C4-2B (cell line): ENCODE measurements around the gene C10orf90.
A peak's percentile ranks its signal among the peaks of the same experiment; 100 is the strongest.
"Not testable (repeated sequence)": the region's sequence is repeated elsewhere in the genome, so short reads cannot be mapped to it uniquely, and the experiment has no call there.

ENCODE experiments used
- H3K27ac ChIP-seq: fragments of 450-650 bp; 2 replicates; pipeline ENCODE4 v1.5.1; 2017
- ZFX ChIP-seq: fragments of 450-650 bp; IDR thresholded peaks from 2 replicates; pipeline ENCODE4 v1.6.1; 2017
- TF ChIP-seq, protein P1 (sequence below): fragments of 450-650 bp; conservative IDR thresholded peaks from 2 replicates; pipeline ENCODE4 v1.5.1; 2017; ENCODE audit warnings: mild to moderate bottlenecking

C10orf90 gene

DNA sequence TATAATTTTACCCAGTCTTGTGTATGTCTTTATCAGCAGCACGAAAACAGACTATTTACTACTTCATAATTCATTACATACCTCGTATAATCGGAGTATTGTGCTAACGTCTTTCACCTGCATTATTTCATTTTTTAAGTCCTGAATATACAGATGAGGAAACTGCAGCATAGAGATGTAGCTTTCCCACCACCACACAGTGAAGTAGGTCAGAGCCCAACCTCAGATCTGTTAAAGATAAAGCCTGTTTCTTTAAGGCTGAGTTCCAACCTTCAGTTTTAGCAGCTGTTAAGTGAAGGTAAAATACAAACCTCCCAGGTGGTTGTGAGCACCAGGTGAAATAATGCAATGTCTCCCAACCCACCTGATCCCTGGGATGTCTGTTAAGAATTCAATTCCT lies 280.2 kb downstream of the C10orf90 start:
- H3K27ac ChIP-seq = no peak overlapping the region

DNA sequence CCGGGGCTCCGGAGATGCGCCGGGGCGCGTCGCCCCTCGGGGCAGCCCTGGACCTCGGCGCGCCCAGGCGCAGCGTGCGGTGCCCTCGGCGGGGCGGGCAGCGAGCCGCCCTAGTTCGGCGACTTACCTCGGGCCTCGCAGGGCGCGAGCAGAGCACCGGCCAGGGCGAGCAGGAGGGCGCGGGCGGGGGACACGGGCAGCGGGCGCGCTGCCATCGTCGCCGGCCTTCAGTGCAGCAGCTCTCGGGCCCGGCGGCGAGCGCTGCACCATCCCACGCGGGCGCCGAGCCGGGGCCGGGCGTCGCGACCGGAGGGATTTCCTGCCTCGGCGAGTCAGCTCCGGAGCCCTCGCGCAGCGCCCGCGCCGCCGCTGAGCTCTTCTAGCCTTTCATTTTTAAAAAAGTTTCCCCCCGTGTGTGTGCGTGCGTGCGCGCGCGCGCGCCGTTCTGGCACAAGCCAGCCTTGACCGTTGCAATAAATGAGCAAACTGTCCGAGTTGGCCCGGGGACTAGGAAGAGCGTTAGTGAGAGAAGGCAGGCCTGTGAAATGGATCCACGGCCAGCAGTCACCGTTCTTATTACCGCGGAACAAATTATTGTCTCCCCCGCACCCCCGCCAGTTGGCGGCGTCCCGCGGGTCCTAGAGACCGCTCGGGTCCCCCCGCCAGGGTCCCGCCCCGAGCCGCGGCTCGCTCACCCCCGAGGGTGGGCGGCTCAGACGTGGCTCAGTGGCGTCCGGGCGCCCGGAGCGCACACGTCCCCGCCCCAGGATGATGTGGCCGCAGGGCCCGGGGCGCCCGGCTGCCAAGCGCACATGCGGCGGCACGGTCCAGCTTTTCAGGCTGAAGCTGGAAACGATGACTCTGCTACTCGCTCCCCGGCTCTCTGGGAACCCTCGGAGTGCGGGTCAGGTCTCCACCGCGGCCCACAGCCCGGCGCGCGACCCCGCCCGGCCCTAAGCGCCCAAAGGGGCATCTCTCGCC lies 282.3 kb downstream of the C10orf90 start, which contains the start of gene ADAM12:
Gene ADAM12, minus strand, starts transcription at position 547 of the 981 bp plus-strand sequence. Its CDS starts 332 bp downstream, at position 215.
- H3K27ac ChIP-seq = no peak within 1 kb of the TSS
- TF ChIP-seq, protein P1, sequence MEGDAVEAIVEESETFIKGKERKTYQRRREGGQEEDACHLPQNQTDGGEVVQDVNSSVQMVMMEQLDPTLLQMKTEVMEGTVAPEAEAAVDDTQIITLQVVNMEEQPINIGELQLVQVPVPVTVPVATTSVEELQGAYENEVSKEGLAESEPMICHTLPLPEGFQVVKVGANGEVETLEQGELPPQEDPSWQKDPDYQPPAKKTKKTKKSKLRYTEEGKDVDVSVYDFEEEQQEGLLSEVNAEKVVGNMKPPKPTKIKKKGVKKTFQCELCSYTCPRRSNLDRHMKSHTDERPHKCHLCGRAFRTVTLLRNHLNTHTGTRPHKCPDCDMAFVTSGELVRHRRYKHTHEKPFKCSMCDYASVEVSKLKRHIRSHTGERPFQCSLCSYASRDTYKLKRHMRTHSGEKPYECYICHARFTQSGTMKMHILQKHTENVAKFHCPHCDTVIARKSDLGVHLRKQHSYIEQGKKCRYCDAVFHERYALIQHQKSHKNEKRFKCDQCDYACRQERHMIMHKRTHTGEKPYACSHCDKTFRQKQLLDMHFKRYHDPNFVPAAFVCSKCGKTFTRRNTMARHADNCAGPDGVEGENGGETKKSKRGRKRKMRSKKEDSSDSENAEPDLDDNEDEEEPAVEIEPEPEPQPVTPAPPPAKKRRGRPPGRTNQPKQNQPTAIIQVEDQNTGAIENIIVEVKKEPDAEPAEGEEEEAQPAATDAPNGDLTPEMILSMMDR = no peak
- no peak for TF ChIP-seq ZFX

More for the DNA sequence above, 280.2 kb downstream of the C10orf90 start:
- no peak for TF ChIP-seq ZFX
- TF ChIP-seq, protein P1 = no peak

DNA sequence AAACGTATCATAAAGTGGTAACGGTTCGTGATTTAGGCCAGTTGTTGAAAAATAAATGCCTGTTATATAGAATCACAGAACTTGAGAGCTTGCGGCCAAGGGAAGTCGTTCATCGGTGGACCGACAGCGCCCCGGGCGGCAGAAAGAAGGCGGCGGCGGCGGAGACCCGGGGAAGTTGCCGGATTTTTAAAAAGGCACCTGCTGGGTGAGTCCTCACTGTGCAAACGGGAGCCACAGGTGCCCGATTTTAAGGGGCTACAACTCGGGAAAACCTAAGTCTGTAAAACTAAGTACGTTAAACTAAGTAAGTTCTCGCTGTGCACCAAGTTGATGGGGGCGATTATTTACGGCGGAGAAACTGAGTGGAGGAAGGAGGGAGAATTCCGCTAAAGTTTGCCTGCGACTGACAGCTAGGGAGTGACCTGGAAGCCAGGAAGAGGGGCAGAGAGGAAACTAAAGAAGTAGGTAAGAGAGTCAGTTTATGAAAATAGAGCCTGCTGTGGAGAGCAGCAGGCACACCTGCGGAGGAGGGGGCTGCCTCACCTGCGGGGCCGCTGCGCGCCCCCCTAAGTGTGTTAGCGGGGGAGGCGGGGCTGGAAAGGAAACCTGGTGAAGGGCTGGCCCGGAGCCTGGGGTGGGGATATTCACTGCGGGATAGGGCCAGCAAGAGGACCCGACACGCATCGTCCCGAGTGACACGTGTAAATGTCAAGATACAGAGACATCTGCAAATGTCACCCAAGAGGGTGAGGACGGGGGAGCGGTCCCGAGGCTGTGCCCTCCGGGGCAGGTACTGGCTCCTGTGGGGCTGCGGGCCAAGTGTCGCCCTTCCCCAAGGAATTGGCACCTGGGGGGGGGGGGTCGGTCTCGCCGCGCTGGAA lies 283.2 kb downstream of the C10orf90 start:
- no peak for TF ChIP-seq ZFX
- TF ChIP-seq, protein P1 = peak; percentile 96
- no peak overlapping the region for H3K27ac ChIP-seq

DNA sequence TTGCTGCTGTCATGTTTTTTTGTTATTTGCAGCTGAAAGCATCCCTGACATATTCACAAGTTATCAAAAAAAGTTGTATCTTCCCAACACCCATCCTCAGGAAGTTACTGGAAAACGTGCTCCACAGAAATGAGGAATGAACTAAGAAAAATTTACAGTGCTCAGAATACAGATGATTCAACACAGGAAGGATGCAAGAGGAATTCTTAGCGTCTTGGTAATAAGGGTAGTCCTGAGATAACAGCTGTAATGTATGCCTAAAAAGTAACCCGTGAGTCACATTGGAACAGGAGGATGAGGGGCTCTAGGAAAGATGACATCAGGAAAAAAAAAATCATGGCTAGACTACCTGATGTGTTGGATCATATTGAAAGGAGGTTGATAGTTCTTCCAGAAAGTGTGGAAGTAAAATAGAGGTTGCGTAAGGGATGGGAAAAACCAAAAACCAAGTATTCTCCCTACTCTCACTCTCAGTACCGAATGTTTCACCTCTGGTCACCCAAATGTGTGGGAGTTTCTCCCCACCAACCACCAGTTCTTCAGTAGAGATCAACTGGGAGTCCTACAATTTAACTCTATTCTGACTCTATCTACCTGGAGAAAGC lies 286.1 kb downstream of the C10orf90 start:
- no peak for TF ChIP-seq ZFX
- TF ChIP-seq, protein P1 = no peak
- no peak overlapping the region for H3K27ac ChIP-seq

DNA sequence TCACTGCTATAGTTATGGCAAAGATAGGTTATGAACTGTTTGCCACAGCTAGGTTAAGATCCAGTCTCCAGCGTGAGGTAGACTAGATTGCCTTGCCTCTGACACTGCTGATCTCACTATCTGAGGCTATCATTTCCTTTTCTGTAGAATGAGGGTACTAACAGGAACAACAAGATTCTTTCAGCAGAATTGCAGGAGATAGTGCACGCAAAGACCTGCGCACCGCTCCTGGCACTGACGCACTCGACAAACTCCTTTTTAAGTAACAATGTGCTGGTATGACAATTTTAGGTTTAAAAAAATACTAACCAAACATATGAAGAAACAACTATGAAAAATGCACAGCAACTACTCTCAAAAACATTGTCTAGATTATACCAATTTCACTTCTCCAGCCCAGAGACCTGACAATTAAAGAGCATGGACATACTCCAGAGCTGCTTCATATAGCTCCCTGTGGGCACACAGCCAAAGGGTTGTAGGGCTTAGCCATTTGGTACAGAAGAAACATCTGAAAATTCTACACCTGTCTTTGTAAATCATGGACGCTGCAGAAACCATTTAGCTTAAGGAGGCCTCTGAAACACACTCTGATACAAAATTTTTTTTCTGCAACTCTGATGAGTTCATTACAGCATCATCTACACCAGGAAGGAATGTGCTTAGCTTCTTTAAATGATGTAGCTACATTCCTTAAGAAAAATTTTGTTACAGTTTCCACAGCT lies 290.0 kb downstream of the C10orf90 start:
- no peak overlapping the region for H3K27ac ChIP-seq
- TF ChIP-seq, protein P1 = no peak
- no peak for TF ChIP-seq ZFX

DNA sequence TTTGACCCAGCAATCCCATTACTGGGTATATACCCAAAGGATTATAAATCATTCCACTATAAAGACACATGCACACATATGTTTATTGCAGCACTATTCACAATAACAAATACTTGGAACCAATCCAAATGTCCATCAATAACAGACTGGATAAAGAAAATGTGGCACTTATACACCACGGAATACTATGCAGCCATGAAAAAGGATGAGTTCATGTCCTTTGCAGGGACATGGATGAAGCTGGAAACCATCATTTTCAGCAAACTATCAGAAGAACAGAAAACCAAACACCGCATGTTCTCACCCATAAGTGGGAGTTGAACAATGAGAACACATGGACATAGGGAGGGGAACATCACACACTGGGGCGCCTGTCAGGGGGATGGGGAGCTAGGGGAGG lies 291.3 kb downstream of the C10orf90 start:
- not testable (repeated sequence) for H3K27ac ChIP-seq

DNA sequence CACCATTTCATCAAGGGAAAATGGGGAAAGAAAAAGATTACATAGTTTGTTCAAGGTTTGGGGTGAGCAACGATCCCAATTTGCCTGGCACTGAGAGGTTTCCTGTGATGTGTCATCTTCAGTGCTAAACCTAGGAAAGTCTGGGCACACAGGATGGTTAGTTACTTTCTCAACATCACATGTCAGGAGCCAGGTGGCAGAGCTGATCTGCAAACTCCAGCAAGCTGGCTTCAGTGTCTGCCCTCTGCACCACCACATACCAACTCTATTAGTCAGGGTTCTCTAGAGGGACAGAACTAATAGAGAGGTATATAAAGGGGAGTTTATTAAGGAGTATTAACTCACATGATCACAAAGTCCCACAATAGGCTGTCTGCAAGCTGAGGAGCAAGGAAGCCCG lies 293.5 kb downstream of the C10orf90 start:
- H3K27ac ChIP-seq = no peak overlapping the region
- TF ChIP-seq ZFX = no peak
- TF ChIP-seq, protein P1 = no peak
